GM19438 (cell line): ENCODE data around the gene AFAP1.

Source experiments
- ATAC-seq: cut with Tn5 transposase; IDR thresholded peaks from one replicate; pipeline ENCODE4 v1.9.1; 2021; ENCODE audit warnings: low read depth; ENCODE audit not compliant: unreplicated experiment

The AFAP1 gene

DNA sequence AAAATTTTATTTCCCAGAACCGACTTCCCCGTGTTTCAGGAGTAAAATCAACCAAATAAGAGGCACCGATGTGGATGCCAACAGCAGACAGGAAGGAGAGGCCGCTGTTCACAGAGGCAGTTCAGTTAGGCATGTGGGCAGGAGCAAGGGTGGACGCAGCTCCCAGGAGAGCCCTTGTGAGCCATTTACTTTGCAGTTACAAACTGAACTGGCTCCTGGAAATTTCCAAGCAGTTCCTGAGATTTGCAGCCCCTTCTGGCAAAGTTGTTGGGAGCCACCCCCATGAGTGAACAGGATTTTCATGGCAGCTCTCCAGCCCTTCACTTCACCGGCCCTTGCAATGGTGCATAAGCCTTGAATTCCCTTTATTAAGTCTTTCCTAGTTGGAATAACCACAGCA lies 189.1 kb downstream of the AFAP1 start:
- no peak for ATAC-seq

DNA sequence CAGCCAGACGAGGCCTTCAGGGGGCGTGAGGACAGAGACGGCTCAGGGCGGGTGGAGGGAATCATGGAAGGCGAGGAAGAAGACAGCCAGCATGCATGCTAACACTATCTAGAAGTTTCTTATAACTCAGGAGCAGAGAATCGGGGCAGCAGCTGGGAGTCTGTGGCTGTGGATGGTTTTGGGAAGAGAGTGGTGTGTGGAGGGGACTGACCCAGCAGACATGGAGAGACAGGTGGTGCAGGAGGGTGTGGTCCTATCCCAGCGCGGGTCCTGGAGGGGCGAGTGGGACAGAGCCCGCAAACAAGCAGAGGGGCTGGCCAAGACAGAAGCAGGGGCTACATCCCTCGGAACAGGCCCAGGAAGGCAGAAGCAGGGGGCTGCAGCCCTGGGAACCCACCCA lies 192.1 kb downstream of the AFAP1 start:
- ATAC-seq = no peak

DNA sequence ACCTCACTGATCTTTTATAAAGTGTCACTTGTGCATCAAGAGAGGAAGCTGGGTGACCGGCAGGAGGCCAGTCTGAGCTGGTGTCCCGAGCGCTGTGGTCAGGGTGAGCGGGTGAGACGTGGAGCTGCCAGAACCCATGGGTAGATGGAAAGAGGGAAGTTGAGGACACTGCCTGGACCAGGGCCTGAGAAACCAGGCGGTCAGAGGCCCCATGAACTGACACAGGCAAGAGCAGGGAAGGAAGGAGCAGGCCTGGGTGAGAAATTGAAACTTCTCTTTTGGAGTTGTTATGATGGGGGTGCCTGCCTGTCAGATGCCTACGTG lies 192.6 kb downstream of the AFAP1 start:
- no peak for ATAC-seq

DNA sequence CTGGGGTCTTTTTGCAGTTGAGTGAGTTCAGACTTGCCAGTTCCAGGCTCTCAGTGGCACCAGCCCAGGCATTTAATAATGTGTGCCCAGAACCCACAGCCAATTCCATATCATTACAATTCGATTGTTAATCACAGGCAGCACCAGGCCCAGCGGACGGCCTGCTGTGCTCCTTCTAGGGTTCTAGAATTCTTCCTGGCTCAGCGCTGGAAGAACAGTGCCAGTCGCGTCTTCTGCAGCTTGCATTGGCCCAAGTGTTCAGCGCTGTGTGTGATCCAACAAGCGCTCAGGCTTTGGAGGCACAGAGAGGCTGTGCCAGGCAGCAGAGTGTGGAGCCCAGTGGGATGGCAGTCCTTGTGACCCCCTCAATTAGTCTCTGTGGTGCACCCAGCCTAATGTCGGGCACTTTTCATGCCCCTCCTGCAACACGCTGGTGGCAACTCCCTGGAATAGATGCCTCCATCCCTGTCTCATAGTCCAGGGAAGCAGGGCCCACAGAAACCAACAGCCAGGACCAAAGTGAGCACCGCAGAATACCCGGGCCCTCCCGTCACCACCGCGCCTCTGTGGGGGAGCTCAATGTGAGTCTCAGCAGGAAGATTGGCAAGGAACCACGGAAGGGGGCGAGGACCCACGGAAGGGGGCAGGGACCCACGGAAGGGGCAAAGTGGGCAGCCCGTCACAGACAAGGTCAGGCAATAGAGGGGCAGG lies 193.2 kb downstream of the AFAP1 start:
- ATAC-seq = no peak

DNA sequence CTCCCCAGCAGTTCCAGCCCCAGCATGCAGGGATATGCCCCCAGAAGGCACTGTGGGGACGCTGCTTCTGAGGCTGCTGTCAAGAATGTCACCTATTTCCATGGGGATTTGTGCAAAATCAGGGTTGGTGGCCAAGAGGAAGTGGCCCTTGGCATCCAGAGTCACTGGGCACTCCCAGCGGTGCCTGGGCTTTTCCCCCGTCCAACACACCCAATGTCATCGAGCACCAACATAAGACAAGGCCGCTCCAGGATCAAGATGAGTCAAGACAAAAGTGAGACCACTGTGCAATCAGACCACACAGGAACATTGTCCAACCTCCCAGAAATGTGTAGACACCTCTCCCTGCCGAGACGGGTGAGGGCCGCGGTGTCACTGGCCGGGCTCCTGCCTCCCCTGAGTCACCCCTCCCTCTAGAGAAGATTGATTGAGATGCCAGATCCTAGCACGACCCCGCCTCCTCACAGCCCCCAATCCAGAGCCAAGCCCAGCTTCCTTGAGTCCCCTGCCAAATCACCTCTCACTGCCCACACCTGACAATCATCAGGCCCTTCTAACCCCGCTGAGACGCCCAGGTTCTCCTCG lies 194.3 kb downstream of the AFAP1 start:
- no peak for ATAC-seq

DNA sequence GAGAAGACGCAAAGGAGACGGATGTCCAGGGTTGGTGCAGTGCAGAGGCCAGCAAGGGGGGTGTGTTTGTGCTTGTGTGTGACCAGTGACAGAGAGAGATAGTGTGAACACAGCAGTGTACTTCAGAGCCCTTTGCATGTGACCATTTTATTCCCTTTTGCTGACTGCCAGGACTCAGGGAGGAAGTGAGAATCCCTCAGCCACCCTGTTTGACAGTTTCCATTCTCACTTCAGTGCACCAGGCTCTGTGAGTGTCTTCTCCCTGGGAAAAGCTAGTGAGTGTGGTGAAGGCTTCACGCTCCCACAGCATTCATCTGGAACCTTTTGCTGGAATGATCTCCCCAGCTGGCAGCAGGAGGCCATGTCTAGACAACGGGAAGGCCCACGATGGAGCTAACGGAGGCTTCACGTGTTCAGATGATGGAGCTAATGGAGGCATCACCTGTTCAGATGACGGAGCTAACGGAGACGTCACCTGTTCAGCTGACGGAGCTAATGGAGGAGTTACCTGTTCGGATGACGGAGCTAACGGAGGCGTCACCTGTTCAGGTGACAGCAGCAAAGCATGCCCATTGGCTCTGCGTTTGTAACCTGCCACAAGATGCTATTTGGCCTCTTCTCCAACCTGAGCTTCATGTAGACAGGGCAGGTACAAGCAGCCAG lies 195.4 kb downstream of the AFAP1 start:
- ATAC-seq = no peak

DNA sequence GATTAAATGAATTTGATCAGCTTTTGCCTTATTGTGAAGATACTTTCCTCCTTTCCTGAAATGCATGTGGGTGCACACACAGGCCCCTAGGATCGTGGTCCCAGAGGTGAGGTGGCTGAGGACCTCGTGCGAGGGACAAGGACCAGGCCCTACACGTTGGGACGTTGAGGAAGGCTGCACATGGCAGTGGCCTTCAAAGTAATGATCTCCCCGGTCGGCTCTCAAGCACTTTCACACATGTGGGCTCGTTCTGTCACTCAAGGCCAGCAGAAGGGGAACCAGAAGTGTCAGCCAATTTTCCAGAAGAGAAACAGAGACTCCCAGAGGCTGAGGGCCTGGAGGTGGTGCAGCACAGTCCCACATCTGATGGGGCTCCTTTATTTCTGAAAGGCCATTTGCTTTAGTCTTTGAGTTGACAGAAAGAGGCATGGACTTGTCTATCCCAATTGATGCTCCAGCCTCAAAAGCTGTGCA lies 196.8 kb downstream of the AFAP1 start:
- no peak for ATAC-seq

DNA sequence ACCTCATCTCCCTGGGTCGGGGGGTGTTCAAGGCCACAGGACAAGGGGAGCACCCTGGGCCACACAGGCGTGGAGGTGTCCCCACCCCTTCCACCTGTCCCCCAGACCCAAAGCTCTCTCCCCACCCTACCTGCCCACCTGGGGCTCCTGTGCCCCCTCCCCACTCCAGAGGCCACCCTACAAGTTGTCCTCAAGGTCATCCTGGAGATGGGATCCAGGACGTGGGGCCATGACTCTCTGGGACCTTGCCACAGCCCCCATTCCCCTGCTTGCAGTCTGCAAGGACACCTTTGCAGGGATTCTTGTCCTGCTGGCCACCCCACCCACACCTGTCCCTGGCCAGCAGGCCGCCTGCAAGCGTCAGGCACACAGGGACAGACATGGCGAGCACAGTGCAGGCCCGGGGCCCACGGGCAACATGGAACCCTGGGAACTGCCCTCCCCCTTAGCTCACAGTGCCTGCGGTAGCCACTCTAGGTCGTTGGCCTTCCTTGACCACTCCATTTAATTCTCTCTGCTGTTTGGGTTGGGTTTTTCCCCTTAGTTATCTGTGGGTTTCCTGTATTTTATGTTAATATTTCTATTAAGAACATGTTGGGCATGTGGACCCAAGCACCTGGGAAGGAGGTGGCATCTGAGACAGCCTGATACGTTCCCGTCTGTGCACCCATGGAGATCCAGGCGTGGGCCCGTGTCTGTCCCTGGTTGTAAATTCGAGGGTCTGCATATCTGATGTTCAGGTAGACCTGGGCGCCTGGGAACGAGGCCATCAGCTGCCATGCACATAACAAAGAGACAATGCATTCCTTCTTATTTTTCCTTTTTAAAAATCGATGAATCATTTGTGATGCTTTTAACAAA lies 197.5 kb downstream of the AFAP1 start:
- ATAC-seq = no peak

DNA sequence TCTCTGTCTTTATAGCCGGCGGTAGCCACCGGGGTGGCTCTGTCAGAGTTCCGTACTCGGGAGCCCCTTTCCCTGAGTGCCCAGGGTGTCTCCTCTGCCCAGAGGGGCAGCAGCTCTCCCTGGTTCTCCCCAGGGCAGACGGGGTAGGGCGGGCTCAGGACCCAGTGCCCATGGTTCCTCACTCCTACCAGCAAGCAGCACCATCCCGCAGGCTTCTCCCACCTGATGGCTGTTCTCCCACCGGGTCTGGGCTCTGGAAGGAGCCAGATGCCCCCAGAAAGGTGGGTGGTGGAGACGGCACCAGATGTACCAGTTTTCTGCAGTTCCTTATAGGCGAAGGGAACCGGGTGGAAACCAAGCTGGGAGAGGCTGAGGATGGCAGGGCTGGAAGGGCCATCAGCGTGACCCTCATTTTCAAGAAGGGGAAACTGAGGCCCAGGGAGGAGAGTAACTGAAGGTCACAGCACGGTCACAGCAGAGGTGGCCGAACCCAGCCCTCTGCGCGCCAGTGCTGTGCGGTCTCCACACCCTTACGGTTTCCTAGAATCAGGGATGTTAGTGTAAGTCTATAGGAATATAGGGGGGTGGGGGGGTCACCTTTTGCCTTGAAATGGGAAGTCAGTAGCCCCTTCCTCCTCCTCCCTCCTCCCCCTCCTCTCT lies 198.7 kb downstream of the AFAP1 start:
- no peak for ATAC-seq

DNA sequence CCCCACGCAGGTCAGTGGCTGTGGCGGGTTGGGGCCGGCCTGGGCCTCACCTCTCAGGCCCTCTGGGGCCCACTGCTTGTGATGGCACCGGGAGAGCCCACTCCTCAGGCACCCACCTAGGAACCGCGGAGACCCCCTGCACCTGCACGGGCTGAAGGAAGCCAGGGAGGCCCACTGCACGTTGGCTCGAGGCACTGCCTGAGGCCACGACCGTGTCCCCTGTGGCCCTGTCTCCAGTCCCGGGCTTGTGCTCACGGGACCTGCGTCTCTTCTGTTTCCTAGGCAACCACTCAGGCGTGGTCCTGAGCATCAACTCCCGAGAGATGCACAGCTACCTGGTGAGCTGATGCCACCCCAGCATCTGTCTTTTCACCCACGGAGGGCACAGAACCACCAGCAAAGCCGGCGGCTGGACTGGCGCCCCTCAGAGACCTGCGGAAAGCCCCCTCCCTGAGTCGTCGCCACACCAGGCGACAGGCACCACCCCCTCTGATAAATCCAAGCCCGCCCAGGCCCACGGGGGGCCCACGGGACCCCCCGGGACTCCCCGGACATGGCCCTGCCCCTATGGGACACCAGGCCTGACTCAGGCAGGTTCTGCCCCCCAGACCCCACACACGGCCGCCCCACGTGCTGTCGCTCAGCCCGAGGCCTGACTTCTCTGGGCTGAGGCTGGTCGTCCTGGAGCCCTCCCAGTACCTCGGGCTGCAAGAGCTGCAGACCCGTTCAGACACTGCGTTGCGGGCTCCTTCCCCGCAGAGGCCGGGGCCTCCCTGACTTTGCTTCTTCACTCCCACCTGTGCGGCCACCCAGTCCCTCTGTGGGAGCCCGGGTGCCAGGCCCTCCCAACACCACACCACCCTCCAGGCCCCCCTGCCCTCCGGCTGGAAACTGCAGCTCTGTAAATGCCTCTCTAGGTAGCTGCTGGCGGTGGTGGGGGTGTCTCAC lies 199.5 kb downstream of the AFAP1 start:
- no peak for ATAC-seq

DNA sequence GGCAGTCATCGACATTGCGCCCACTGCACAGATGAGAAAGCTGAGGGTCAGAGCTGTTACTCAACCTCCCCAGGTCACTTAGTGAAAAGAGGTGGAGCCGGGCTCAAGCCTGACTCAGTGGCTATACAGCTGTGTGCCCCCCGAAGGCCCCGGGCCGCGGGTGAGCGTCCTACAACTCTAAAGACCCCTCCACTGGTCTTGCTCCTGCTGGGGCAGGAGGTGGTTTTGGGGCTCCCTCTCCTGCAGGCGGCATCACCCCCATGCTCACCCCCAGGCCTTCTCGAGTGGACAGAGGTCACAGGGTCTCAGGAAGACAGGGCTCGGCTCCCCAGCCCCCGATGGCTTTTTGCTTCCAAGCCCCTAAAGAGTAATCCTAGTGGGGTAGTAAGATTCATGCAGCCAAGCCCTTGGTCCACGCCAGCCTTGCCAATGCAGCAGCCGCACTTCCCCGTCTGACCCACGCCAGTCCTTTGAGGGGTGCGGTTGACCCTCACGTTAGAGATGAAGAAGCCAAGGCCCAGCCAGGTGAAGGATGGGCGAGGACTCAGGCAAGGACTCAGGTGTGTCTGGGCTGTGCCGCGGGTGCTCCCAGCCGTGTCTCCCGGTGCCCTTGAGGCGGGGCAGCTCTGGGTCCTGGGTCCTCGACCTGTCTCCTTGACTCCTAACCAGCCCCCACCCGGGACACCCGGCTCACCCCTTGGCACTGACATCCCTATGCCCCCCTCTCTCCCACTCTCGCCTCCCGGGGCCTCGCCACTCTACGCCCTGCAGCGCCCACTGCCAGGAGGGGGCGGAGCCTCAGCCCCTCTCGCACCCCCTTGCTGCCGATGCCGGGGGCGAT lies 200.4 kb downstream of the AFAP1 start:
- no peak for ATAC-seq

DNA sequence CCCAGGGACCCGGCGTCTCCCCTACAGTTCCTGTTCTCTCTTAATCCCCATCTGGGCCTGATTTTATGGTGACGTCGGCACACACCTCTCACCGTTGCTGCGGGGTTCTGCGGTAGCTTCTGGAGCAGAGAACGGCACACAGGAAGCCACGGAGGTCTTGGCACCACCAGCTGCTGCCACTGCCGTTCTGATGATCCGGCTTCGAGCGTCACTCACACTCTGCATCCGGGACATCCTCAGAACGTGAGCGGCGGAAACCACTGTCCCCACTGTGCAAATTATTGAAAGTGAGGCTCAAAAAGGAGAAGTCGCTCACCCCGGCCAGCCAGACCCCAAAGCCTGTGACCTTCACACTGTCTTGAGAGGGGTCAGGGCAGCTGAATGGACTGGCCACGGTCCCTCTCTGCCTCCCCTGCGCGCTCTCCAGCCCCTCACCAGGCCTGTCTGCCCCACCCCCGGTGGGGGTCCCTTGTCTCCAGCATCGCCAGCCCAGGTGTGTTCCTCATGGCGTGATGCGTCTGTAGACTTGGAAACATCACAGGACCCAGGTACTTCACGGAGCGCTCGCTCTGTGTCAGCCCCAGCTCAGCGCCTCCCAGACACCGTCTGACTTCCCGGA lies 201.1 kb downstream of the AFAP1 start:
- ATAC-seq = no peak

DNA sequence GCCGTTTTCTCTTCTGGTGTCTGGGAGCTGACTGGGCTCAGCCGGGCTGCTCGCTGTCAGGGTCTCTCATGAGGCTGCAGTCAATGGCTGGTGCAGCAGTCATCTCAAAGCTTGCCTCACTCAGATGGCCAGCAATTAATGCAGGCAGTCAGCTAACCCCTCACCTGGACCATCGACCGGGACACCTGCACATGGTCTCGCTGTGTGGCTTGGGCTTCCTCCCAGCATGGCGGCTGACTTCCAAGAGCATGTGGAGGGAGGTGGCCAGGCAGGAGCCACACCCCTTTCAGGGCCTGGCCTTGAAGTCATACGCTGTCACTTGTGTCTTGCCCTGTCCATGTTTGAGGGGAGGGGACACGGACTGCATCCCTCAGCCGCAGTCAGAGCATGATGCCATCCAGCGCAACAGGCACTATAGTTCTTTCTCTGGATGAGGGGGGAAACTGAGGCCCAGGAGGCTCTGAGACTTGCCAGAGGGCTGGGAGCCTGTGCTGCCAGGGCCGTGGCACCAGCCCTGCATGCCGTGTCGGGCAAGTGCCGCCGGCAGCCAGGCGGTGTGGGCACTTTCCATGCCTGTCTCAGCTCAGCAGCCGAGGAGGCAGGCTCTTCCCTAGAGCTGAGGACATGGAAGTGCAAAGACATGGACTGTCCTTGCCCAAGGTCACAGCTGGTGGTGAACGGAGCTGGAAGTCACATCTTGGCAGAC lies 201.8 kb downstream of the AFAP1 start:
- ATAC-seq = no peak

DNA sequence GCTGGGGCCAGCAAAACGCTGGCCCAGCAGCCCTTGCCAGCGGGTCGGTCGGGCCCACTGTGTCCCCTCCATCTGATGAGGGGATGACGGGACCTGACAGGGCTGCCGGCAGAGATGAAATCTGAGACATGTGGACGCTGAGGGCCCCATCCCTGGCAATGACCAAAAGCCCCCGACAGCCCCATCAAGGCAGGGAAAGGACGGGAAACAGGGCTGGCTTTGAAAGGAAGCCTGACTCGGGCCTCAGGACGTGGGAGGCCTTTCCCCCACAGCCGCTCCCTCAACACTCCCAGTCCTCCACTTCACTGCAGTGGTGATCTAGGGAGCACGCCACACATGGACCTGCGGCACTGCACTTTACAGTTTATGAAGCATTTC lies 202.4 kb downstream of the AFAP1 start:
- ATAC-seq = no peak

DNA sequence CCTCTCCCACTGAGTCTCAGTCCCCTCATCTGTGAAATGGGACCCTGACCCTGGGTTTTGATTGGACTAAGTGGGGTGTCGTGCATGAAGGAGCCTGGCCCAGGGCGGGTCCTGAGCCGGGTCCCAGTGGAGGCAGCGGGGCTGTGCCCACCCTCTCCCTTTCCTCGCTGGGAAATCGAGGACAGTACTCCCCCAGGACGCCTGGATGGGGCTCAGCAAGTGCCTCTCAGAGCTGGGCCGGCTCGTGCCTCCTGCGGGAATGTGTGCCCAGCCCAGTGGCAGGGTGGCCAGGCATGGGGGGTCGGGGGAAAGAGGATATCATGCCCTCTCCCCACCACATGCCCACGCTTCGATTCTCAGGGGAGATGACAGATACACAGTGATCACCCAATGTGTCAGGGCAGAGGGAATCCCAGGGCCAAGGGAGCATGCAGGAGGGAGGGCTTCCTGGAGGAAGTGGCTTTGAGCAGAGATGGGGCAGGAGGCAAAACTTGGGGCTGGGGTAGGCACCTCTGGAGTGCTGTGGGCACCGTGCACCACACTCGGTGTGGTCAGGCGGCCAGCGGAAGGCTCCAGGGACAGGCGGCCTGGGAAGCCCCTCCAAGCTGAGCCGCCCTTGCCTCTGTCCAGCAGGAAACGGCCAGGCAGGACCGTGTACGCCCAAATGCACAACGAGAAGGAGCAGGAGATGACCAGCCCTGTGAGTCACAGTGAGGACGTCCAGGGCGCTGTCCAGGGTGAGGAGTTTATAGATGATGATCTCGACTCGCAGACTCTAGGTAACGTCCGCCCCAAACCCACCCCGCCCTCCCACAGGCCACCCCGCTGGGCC lies 203.0 kb downstream of the AFAP1 start:
- ATAC-seq = no peak

DNA sequence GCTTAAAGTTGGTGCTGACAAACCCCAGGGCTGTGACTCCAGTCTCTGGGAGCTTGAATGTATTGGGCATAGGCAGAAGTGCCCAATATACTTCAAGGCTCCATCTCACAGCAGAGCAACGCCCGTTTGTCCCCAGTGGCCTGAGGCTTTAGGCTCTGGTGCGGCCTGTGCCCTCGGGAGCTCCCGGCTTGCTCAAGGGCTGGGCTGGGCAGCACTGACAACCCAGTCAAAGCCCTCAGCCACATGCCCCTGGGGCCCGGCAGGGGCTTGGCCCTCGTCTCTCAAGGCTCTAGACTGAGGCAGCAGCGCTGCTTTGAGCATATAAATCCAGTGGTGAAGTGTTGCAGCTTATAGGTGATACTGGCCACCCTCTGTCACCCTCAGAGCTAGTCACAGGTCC lies 203.7 kb downstream of the AFAP1 start:
- no peak for ATAC-seq

DNA sequence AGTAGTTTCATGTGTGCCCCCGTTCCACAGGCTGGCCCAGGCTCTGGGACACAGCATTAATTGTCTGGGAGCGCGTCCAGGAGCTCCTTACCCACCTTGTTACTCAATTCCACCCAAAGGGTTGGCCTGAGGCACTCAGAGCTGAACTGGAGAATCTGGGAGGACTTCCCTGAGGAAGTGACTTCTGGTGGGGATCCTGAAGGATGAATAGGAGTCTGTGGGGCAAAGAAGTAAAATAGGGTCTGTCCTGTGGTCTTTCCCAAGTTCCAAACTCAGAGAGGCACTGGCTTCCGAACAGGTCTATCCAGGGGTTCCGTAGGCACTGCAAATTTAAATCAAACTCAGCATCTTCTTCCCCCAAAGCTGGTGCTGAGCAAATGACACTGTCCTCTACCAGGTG lies 204.3 kb downstream of the AFAP1 start:
- ATAC-seq = no peak
